Motor neuron (in vitro differentiated cells): ENCODE results near the gene SOAT2. TPM values are rescaled to one million over a fixed set of nuclear protein-coding genes. Genes with fewer than 3 reads are reported as not detected.

Experiments used
- ATAC-seq, 8 experiments: fragments of 200-7000 bp; cut with Tn5 transposase; replicated peaks in 6 of 8; 2 replicates each; pipeline ENCODE4 v1.8.0; 2021; ENCODE audit warnings: mild to moderate bottlenecking in 8 of 8, moderate library complexity in 8 of 8
- H3K27ac ChIP-seq, 2 donors: fragments of 250-450 bp; sonication (Bioruptor Pico); 2 replicates each; pipeline ENCODE4 v1.9.0; 2021; ENCODE audit warnings: antibody characterized with exemption in 2 of 2, mild to moderate bottlenecking in 2 of 2, moderate library complexity in 1 of 2
- H3K4me1 ChIP-seq, 2 donors: fragments of 250-450 bp; sonication (Bioruptor Pico); replicated peaks in 1 of 2; 2 replicates each; pipeline ENCODE4 v1.6.1; 2021; ENCODE audit warnings: antibody characterized with exemption in 2 of 2, mild to moderate bottlenecking in 2 of 2, moderate library complexity in 1 of 2
- H3K4me3 ChIP-seq, 5 donors: fragments of 250-450 bp; sonication (Bioruptor Pico); 2 replicates each; pipeline ENCODE4 v1.9.0; 2021; ENCODE audit warnings: antibody characterized with exemption in 5 of 5, mild to moderate bottlenecking in 5 of 5, moderate library complexity in 4 of 5
- WGBS, 10 experiments: fragments of 450-650 bp; shearing (Covaris generic); methylation state at CpG; one replicate each; pipeline ENCODE4 v1.0.0; 2022; 5-methylcytosine and 5-hydroxymethylcytosine counted together
- in situ Hi-C, 9 experiments: fragments of 400-800 bp; cut with MboI; loops; one replicate each; pipeline ENCODE4 v1.15.0; 2021; ENCODE audit warnings: low sequenced_read_pairs in 9 of 9, low pct_unique_long_range_greater_than_20kb in 2 of 9; ENCODE audit not compliant: unreplicated experiment in 9 of 9
- total RNA-seq, 8 experiments: library from RNA; unstranded; fragments of 300-600 nt; gene quantifications; 2 replicates each; pipeline versions ENCODE4 v1.2.3 to v1.2.4, GENCODE V29; 2022

SOAT2 gene
- total RNA-seq, 8 experiments from 2014 or later: 1.0 to 1.8 TPM; not detected in 6

GRCh38 chr12:53068811-53069585 is 34.3 kb upstream of the SOAT2 start:
- Histone ChIP-seq H3K4me1 (peaks cover 0 to 5% of the 10 kb centered on the region in 2 donors), H3K27ac (no peak overlapping the region), H3K4me3 (no peak overlapping the region)
- in situ Hi-C loops: no loop called here
- 17 to 100% (median 54%) methylated on average over 1 to 5 of the region's 15 CpGs; no CpG with 5 or more reads in 4 of the 10 experiments for WGBS, 10 experiments
- ATAC-seq: no peak

DNA sequence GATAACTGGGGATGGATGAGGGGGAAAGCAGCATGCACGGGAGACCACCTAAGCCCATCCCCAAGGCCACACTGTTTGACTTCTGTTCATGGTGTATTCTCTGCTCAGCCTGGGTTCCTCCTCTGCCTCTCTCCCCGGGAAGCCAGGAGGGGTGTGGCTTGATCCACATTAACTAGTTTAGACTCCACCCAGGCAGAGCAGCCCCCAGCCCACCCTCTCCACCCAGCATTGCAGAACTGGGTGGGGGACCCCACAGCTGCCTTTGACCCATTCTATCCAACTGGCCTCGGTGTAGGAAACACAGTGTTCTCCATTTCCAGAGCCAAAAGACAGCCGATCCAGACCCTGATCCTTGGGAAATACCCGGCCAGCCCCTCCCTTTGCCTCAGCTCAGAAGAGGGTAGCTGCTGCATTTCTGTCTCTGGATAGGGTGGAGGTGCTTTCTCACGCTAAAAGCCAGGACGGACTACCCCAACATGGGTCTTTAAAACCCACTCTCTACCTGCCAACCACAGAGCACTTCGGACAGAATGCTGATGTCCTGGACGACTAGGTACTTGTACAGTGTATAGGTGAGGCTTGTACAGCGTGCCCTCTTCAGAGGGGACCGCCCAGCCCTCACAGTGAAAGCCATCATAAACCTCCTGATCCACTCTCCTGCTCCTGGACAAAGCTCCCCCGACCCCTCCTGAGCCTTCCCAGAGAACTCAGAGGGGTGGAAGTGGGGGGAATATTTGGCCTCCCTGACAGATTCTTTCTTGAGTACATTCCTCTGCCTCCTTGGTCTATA is 33.5 kb upstream of the SOAT2 start:
- ATAC-seq: peak in 2 of 8 experiments; percentile 3 to 32
- in situ Hi-C loops: no loop called here
- 22 to 83% (median 78%) methylated on average over 4 to 6 of the region's 12 CpGs; no CpG with 5 or more reads in 5 of the 10 experiments for WGBS, 10 experiments
- Histone ChIP-seq H3K27ac (no peak overlapping the region), H3K4me3 (no peak overlapping the region), H3K4me1 (peaks cover 0 to 5% of the 10 kb centered on the region in 2 donors)

DNA sequence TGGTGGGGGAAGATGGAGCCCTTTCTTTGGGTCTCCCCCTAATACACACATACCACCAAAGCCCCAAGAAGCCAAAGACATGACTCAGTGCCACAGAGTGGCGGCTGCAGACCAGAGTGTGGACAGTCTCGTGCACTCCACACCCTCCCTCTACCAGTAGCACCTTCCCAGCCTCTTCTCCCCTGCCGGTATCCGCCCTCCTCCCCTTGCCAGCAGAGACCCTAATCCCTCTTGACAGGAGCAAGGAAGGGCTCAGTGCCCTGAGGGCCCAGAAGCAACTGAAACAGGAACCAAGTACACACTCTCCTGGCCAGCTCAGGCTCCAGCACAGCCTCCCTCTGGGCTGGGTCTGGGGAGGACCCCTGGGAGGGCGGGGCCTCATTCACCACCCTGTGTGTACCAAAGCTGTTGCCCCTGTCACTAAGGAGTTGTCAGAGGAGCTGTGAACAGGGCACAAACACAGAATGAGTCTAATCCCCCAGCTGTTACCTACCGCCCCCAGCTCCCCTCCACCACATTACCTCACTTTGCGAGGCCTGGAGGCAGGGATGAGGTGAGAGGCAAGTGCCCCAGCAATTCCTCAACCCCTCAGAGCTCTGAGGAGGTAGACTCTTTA is 32.3 kb upstream of the SOAT2 start:
- Histone ChIP-seq H3K27ac (no peak overlapping the region), H3K4me1 (peaks cover 0 to 5% of the 10 kb centered on the region in 2 donors), H3K4me3 (no peak overlapping the region)
- 20 to 100% (median 50%) methylated on average over 1 to 2 of the region's 7 CpGs; no CpG with 5 or more reads in 6 of the 10 experiments for WGBS, 10 experiments
- in situ Hi-C loops: no loop called here
- peak in 5 of 8 experiments; percentile 29 to 86 (median 48) for ATAC-seq

- Histone ChIP-seq H3K4me3 (no peak overlapping the region), H3K4me1 (peaks cover 0 to 5% of the 10 kb centered on the region in 2 donors), H3K27ac (no peak overlapping the region)
- 0 to 83% (median 45%) methylated on average over 1 to 11 of the region's 11 CpGs; no CpG with 5 or more reads in 3 of the 10 experiments for WGBS, 10 experiments
- in situ Hi-C loops: no loop called here
- ATAC-seq: peak in 1 of 8 experiments; percentile 41
These were observed 31.4 kb upstream of the SOAT2 start for GRCh38 chr12:53071591-53072551.

DNA sequence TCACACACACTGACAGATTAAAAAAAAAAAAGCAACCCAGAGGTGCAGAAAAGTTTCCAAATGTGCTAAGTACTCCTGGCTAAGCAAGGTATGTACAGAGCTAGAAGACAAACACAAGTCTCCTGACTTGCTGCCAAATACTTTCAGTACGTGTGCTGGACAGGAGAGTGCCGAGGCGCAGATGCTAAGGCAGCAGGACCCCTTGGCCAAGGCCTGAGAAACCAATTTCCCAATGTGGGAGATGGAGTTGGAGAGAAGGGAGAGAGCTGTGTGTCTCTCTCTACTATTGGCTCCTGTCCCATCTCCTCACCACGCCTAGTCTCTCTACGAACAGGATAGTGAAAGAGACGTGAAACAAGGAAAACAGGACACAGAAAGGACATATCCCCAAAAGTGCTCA is 29.4 kb upstream of the SOAT2 start:
- 82 to 95% (median 90%) methylated on average over 3 to 6 of the region's 6 CpGs; no CpG with 5 or more reads in 5 of the 10 experiments for WGBS, 10 experiments
- Histone ChIP-seq H3K27ac (no peak overlapping the region), H3K4me3 (no peak overlapping the region), H3K4me1 (peaks cover 9 to 13% of the 10 kb centered on the region in 2 donors)
- ATAC-seq: no peak
- in situ Hi-C loops: no loop called here

GRCh38 chr12:53074283-53074998 is 28.8 kb upstream of the SOAT2 start:
- ATAC-seq: no peak
- Histone ChIP-seq H3K4me1 (peaks cover 9 to 13% of the 10 kb centered on the region in 2 donors), H3K4me3 (no peak overlapping the region), H3K27ac (no peak overlapping the region)
- WGBS, 10 experiments: 63 to 100% (median 96%) methylated on average over 1 to 7 of the region's 11 CpGs; no CpG with 5 or more reads in 1 of the 10 experiments
- in situ Hi-C loops: no loop called here

- H3K4me1 ChIP-seq: peaks cover 11 to 15% of the 10 kb centered on the region in 2 donors
- H3K27ac ChIP-seq: no peak overlapping the region
- WGBS, 10 experiments: 67 to 100% (median 93%) methylated on average over 1 to 3 of the region's 3 CpGs; no CpG with 5 or more reads in 1 of the 10 experiments
- H3K4me3 ChIP-seq: no peak overlapping the region
- in situ Hi-C loops: no loop called here
- no peak for ATAC-seq
These were observed 28.3 kb upstream of the SOAT2 start for GRCh38 chr12:53074999-53075370.

DNA sequence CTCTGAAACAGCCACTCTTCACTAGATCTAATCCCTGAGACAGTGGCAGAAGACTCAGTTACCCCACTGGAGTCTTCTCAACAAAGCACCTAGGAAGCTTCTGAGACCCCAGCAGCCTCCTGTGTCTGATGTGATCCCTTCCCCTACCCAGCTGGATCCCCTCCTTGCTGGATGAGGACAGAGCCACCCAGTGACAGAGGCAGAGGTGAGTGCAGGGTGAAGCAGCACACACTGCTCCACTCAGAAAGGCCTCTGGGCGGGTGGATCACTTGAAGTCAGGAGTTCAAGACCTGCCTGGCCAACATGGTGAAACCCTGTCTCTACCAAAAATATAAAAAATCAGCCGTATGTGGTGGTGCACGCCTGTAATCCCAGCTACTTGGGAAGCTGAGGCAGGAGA is 26.8 kb upstream of the SOAT2 start:
- in situ Hi-C loops: no loop called here
- no peak for ATAC-seq

GRCh38 chr12:53077030-53077429 is 26.3 kb upstream of the SOAT2 start:
- H3K4me3 ChIP-seq: no peak overlapping the region

More for the DNA sequence above, 26.8 kb upstream of the SOAT2 start:
- Histone ChIP-seq H3K4me1 (peaks cover 13 to 19% of the 10 kb centered on the region in 2 donors), H3K4me3 (no peak overlapping the region), H3K27ac (no peak overlapping the region)
- 100% methylated on average over 1 to 2 of the region's 3 CpGs; no CpG with 5 or more reads in 5 of the 10 experiments for WGBS, 10 experiments

DNA sequence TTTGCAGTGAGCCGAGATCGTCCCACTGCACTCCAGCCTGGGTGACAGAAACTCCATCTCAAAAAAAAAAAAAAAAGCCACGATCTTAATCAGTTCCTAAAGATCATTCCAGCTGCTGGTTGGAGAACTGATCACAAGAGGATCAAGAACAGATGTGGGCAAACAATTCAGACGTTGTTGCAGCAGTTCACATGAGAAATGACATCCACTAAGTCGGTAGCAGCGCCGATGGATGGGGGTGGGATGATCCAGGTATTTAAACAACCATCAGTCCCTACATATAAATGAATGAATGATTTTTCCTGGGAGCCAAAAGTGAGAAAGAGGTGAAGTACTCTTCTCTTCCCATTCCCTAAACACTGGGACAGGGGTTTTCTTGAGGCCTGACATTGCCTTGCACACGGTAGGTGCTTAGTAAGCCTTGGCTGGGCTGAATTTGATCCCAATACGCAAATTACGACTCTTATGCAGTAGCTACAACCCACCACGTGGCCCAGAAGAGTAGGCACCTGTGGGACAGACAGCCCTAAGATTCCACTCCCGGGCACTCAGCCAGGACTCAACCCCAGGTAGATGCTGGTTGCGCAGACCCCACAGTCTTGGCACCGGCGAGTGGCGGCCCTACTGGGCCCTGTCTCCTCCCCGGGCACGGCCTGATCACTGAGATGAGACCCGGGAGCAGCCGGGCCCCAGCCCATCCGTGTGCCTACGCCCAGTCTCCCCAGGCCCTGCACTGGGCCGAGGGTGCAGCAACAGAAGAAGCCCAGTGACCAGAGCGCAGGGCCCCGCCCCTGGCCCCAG is 24.7 kb upstream of the SOAT2 start:
- ATAC-seq: peak in 3 of 8 experiments; percentile 10 to 70 (median 64)

More at GRCh38 chr12:53077030-53077429, 26.3 kb upstream of the SOAT2 start:
- no peak for ATAC-seq
- WGBS, 10 experiments: 83 to 100% (median 95%) methylated on average over 1 to 8 of the region's 8 CpGs; no CpG with 5 or more reads in 1 of the 10 experiments
- in situ Hi-C loops: no loop called here
- Histone ChIP-seq H3K4me1 (peaks cover 13 to 19% of the 10 kb centered on the region in 2 donors), H3K27ac (no peak overlapping the region)

More for the DNA sequence above, 24.7 kb upstream of the SOAT2 start:
- WGBS, 10 experiments: 0 to 83% (median 7%) methylated on average over 1 to 8 of the region's 25 CpGs; no CpG with 5 or more reads in 2 of the 10 experiments
- peak overlapping the region; percentile 48 to 57 (median 55) for H3K4me3 ChIP-seq
- H3K27ac ChIP-seq: peak overlapping the region; percentile 82 to 96
- in situ Hi-C loops: no loop called here
- H3K4me1 ChIP-seq: peaks cover 13 to 14% of the 10 kb centered on the region in 2 donors
